Jurkat, Clone E6-1 (cell line): ENCODE data around the gene LMO7. TPM values are rescaled to one million over a fixed set of nuclear protein-coding genes. Genes with fewer than 3 reads are reported as not detected.
A peak's percentile ranks its signal among the peaks of the same experiment; 100 is the strongest.

Experiments used
- DNase-seq: peaks from one replicate; pipeline ENCODE4 v3.0.0-alpha.2; 2011; ENCODE audit warnings: low read depth, low spot score
- H3K4me3 ChIP-seq: 2 replicates; pipeline ENCODE4 v1.5.1; 2011; ENCODE audit warnings: mild to moderate bottlenecking, low read length, control low read depth, moderate library complexity
- polyA plus RNA-seq: library from polyadenylated mRNA; unstranded; fragments of >200 nt; gene quantifications from one replicate; pipeline ENCODE4 v1.2.1, GENCODE V29; 2012; ENCODE audit warnings: missing spikeins; ENCODE audit not compliant: insufficient read length, insufficient read depth

Gene LMO7
- polyA plus RNA-seq = 45.7 TPM

GRCh38 chr13:75635828-75636435, at the start of gene LMO7:
TSS of gene LMO7 (plus strand) at chr13:75636330. CDS start at chr13:75636658, 328 bp downstream.
- peak within 1 kb of the TSS; percentile 71 for H3K4me3 ChIP-seq
- DNase-seq = peak; percentile 17

- H3K4me3 ChIP-seq = no peak overlapping the region
- no peak for DNase-seq
Observed at GRCh38 chr13:75587679-75588078, 48.5 kb upstream of the LMO7 start.

- DNase-seq = no peak
- H3K4me3 ChIP-seq = no peak overlapping the region
Observed at GRCh38 chr13:75596657-75597182, 39.4 kb upstream of the LMO7 start.

- DNase-seq = no peak
Observed at GRCh38 chr13:75600371-75600770, 35.8 kb upstream of the LMO7 start.

GRCh38 chr13:75603038-75603437, 33.1 kb upstream of the LMO7 start:
- no peak overlapping the region for H3K4me3 ChIP-seq
- DNase-seq = no peak

More at GRCh38 chr13:75600371-75600770, 35.8 kb upstream of the LMO7 start:
- no peak overlapping the region for H3K4me3 ChIP-seq

GRCh38 chr13:75607447-75607846, 28.7 kb upstream of the LMO7 start:
- H3K4me3 ChIP-seq = no peak overlapping the region
- no peak for DNase-seq

GRCh38 chr13:75610466-75610865, 25.7 kb upstream of the LMO7 start:
- no peak for DNase-seq
- H3K4me3 ChIP-seq = no peak overlapping the region

GRCh38 chr13:75612354-75612753, 23.8 kb upstream of the LMO7 start:
- no peak for DNase-seq
- no peak overlapping the region for H3K4me3 ChIP-seq

GRCh38 chr13:75617230-75617629, 18.9 kb upstream of the LMO7 start:
- H3K4me3 ChIP-seq = no peak overlapping the region
- no peak for DNase-seq

GRCh38 chr13:75618308-75618707, 17.8 kb upstream of the LMO7 start:
- DNase-seq = no peak
- H3K4me3 ChIP-seq = no peak overlapping the region

GRCh38 chr13:75620020-75620419, 16.1 kb upstream of the LMO7 start:
- no peak overlapping the region for H3K4me3 ChIP-seq
- no peak for DNase-seq

- H3K4me3 ChIP-seq = no peak overlapping the region
- no peak for DNase-seq
Observed at GRCh38 chr13:75621147-75621546, 15.0 kb upstream of the LMO7 start.

- no peak overlapping the region for H3K4me3 ChIP-seq
- no peak for DNase-seq
Observed at GRCh38 chr13:75628801-75629200, 7.3 kb upstream of the LMO7 start.

- no peak for DNase-seq
- H3K4me3 ChIP-seq = no peak overlapping the region
Observed at GRCh38 chr13:75633285-75633684, 2.8 kb upstream of the LMO7 start.

GRCh38 chr13:75635101-75635827, 866 bp upstream of the LMO7 start:
- DNase-seq = no peak
- H3K4me3 ChIP-seq = no peak overlapping the region

GRCh38 chr13:75636436-75637180, 478 bp downstream of the LMO7 start:
- peak overlapping the region; percentile 71 for H3K4me3 ChIP-seq
- DNase-seq = no peak

- H3K4me3 ChIP-seq = no peak overlapping the region
- DNase-seq = no peak
Observed at GRCh38 chr13:75637181-75637750, 1.1 kb downstream of the LMO7 start.

- no peak overlapping the region for H3K4me3 ChIP-seq
Observed at GRCh38 chr13:75639454-75639853, 3.3 kb downstream of the LMO7 start.

GRCh38 chr13:75641026-75641425, 4.9 kb downstream of the LMO7 start:
- DNase-seq = no peak
- H3K4me3 ChIP-seq = no peak overlapping the region

More at GRCh38 chr13:75639454-75639853, 3.3 kb downstream of the LMO7 start:
- no peak for DNase-seq
